Muscle layer of duodenum (tissue), 2 donors: ENCODE results near the gene SPSB2.
"Not testable (repeated sequence)": the region's sequence is repeated elsewhere in the genome, so short reads cannot be mapped to it uniquely, and the experiment has no call there.

Experiments
- H3K27ac ChIP-seq: one replicate; pipeline ENCODE4 v1.7.0; 2013; ENCODE audit warnings: mild to moderate bottlenecking, low read length
- H3K27me3 ChIP-seq: one replicate; pipeline ENCODE4 v1.7.0; 2013; ENCODE audit warnings: low read depth, mild to moderate bottlenecking, control low read depth, low read length
- H3K36me3 ChIP-seq, 2 donors: one replicate each; pipeline ENCODE4 v1.7.0; 2013; ENCODE audit warnings: low read length in 2 of 2, control low read depth in 1 of 2, mild to moderate bottlenecking in 1 of 2; ENCODE audit not compliant: insufficient read depth in 2 of 2, control insufficient read depth in 1 of 2
- H3K4me1 ChIP-seq, 2 donors: one replicate each; pipeline ENCODE4 v1.7.0; 2013; ENCODE audit warnings: low read length in 2 of 2, mild to moderate bottlenecking in 2 of 2, control low read depth in 1 of 2, moderate library complexity in 1 of 2; ENCODE audit not compliant: insufficient read depth in 2 of 2, control insufficient read depth in 1 of 2
- H3K4me3 ChIP-seq, 2 donors: one replicate each; pipeline ENCODE4 v1.7.0; 2013; ENCODE audit warnings: low read length in 2 of 2, low read depth in 1 of 2, mild to moderate bottlenecking in 1 of 2
- H3K9me3 ChIP-seq, 2 donors: one replicate each; pipeline ENCODE4 v1.7.0; 2013; ENCODE audit warnings: low read length in 2 of 2, control low read depth in 1 of 2, mild to moderate bottlenecking in 1 of 2; ENCODE audit not compliant: control insufficient read depth in 1 of 2
- donor health status: healthy.

Gene SPSB2

GRCh38 chr12:6866920-6867412 lies 6.1 kb downstream of the SPSB2 start:
- H3K27me3 ChIP-seq = no peaks in the 10 kb centered on the region
- peak overlapping the region; percentile 82 for H3K27ac ChIP-seq
- no peaks in the 10 kb centered on the region for H3K9me3 ChIP-seq
- H3K4me1 ChIP-seq = peaks cover 16 to 37% of the 10 kb centered on the region in 2 donors
- H3K4me3 ChIP-seq = peak overlapping the region; percentile 55 to 81
- H3K36me3 ChIP-seq = peaks cover 32 to 52% of the 10 kb centered on the region in 2 donors

DNA sequence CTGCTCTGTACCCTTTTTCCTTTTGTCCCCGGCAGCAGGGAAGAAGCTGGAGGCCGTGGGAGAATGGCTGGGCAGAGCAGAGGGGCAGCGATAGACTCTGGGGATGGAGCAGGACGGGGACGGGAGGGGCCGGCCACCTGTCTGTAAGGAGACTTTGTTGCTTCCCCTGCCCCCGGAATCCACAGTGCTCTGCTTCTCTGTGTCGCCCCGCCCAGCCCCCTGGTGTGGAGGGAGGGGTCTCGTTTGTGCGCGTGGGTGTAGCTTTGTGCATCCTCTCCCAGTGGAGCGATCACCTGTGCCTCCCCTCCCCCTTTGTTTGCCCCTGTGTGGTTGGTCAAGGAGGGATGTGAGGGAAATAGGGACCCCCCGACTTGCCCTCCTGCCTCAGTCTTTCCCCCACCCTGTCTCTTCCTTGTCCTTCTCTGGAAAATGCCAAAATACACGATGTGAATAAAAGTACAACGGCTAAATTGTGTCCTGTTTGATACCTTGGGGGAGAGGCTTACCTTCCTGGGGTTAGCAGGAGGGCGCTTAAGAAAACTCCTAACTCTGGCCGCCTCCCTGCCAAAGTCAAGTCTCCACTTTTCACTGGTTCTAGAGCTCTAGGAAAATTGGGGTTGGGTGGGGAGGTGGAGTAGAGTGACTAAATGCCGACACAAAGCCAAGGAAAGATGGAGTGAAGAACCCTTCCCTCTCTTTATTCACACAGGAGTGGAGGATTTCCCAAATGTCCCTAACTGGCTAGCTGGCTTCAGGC lies 6.8 kb downstream of the SPSB2 start:
- Histone ChIP-seq H3K27me3 (no peaks in the 10 kb centered on the region), H3K27ac (peak overlapping the region; percentile 82), H3K4me3 (peak overlapping the region; percentile 55 to 81), H3K4me1 (peaks cover 10 to 31% of the 10 kb centered on the region in 2 donors), H3K36me3 (peaks cover 38 to 58% of the 10 kb centered on the region in 2 donors), H3K9me3 (no peaks in the 10 kb centered on the region)

GRCh38 chr12:6865307-6865706 lies 7.8 kb downstream of the SPSB2 start:
- not testable (repeated sequence) for H3K4me3 ChIP-seq, H3K9me3 ChIP-seq, H3K27me3 ChIP-seq, H3K27ac ChIP-seq
- H3K36me3 ChIP-seq = peaks cover 42 to 59% of the 10 kb centered on the region in 2 donors
- H3K4me1 ChIP-seq = peaks cover 9 to 27% of the 10 kb centered on the region in 2 donors

DNA sequence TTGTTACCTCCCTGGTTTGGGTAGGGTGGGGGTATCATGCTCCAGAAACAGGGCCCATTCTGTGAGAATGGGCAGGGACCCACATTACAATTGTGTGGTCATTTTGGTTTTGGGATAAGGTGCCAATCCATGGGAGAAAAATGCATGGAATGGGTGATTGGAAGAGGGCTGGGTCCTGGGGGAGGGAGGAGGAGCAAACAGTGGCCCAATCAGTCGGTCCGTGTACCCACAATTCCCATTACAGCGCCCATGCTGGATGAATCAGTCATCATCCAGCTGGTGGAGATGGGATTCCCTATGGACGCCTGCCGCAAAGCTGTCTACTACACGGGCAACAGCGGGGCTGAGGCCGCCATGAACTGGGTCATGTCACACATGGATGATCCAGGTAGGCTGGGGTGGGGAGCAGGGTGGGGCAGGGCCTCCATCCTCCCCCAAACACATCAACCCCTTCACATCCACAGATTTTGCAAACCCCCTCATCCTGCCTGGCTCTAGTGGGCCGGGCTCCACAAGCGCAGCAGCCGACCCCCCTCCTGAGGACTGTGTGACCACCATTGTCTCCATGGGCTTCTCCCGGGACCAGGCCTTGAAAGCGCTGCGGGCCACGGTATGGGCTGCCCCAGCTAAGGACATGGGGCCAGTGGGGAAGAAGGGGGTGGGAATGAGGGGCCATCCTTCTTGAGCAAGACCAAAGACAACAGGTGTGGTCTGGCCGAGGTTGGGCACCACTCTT lies 9.3 kb downstream of the SPSB2 start:
- H3K27ac ChIP-seq = no peak overlapping the region
- H3K36me3 ChIP-seq = peaks cover 46 to 73% of the 10 kb centered on the region in 2 donors
- peaks cover 6 to 12% of the 10 kb centered on the region in 2 donors for H3K4me1 ChIP-seq
- H3K4me3 ChIP-seq = no peak overlapping the region
- no peaks in the 10 kb centered on the region for H3K27me3 ChIP-seq
- no peaks in the 10 kb centered on the region for H3K9me3 ChIP-seq

GRCh38 chr12:6863033-6863432 lies 10.1 kb downstream of the SPSB2 start:
- H3K27ac ChIP-seq = no peak overlapping the region
- H3K9me3 ChIP-seq = no peaks in the 10 kb centered on the region
- H3K4me3 ChIP-seq = no peak overlapping the region
- H3K27me3 ChIP-seq = no peaks in the 10 kb centered on the region
- peaks cover 53 to 80% of the 10 kb centered on the region in 2 donors for H3K36me3 ChIP-seq
- H3K4me1 ChIP-seq = peaks cover 0 to 6% of the 10 kb centered on the region in 2 donors

GRCh38 chr12:6861391-6861790 lies 11.7 kb downstream of the SPSB2 start:
- no peaks in the 10 kb centered on the region for H3K27me3 ChIP-seq
- no peaks in the 10 kb centered on the region for H3K4me1 ChIP-seq
- no peak overlapping the region for H3K27ac ChIP-seq
- peaks cover 69 to 97% of the 10 kb centered on the region in 2 donors for H3K36me3 ChIP-seq
- no peaks in the 10 kb centered on the region for H3K9me3 ChIP-seq
- H3K4me3 ChIP-seq = no peak overlapping the region

DNA sequence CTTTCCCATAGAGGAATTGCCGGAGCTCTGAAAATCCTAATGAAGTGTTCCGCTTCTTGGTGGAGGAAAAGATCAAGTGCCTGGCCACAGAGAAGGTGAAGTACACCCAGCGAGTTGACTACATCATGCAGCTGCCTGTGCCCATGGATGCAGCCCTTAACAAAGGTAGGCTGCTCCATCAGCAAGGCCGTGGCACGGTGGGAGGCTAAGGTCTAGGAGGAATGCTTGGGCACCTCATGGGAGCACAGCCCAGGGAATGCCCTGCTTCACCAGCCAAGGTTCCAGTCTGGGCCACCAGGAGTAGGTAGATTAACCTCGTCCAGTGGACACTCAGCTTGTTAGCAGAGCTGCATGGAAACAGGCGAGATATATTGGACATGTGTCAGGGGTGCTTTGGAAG lies 12.2 kb downstream of the SPSB2 start:
- Histone ChIP-seq H3K27ac (no peak overlapping the region), H3K4me1 (no peaks in the 10 kb centered on the region), H3K36me3 (peaks cover 73 to 98% of the 10 kb centered on the region in 2 donors), H3K4me3 (no peak overlapping the region), H3K9me3 (no peaks in the 10 kb centered on the region), H3K27me3 (no peaks in the 10 kb centered on the region)

DNA sequence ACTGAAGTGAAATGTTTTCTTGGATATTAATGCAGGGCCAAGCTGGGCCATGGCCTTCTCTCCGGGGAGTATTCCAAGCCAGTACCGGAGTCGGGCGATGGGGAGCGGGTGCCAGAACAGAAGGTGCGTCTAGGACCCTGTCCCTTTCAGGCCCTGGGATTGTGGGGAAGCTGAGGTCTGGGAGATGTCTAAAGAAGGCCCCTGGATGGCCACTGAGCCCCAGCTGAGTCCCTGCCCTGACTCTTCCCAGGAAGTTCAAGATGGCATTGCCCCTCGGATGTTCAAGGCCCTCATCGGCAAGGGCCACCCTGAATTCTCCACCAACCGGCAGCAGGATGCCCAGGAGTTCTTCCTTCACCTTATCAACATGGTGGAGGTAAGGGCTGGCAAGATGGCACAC lies 13.0 kb downstream of the SPSB2 start:
- no peak overlapping the region for H3K27ac ChIP-seq
- no peak overlapping the region for H3K4me3 ChIP-seq
- H3K4me1 ChIP-seq = no peaks in the 10 kb centered on the region
- no peaks in the 10 kb centered on the region for H3K27me3 ChIP-seq
- peaks cover 73 to 96% of the 10 kb centered on the region in 2 donors for H3K36me3 ChIP-seq
- no peaks in the 10 kb centered on the region for H3K9me3 ChIP-seq

DNA sequence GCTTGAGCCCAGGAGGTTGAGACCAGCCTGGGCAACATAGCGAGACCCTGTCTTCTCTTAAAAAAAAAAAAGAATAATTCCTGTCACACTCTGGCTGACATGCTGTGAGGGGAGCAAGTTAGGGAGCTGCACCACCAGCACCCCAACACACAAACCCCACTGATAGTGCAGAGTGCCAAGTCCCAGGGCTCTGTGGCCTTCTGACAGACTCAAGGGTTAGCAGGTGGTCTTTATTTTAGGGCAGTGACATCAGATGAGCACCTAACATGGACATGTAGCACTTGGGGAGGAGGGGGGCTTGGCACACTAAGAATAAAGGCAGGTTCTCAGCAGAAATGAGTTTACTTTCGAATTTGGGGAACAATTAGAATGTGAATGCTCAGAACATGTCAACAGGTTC lies 14.3 kb downstream of the SPSB2 start:
- Histone ChIP-seq H3K27ac (no peak overlapping the region), H3K4me1 (peaks cover 0 to 4% of the 10 kb centered on the region in 2 donors), H3K36me3 (peaks cover 73 to 84% of the 10 kb centered on the region in 2 donors), H3K27me3 (no peaks in the 10 kb centered on the region), H3K4me3 (no peak overlapping the region), H3K9me3 (no peaks in the 10 kb centered on the region)

GRCh38 chr12:6855322-6855721 lies 17.8 kb downstream of the SPSB2 start:
- Histone ChIP-seq H3K36me3 (peaks cover 40 to 56% of the 10 kb centered on the region in 2 donors), H3K4me3 (no peak overlapping the region), H3K9me3 (no peaks in the 10 kb centered on the region), H3K27me3 (no peaks in the 10 kb centered on the region), H3K27ac (no peak overlapping the region), H3K4me1 (peaks cover 14 to 22% of the 10 kb centered on the region in 2 donors)

GRCh38 chr12:6854036-6854435 lies 19.1 kb downstream of the SPSB2 start:
- Histone ChIP-seq H3K27ac (peak overlapping the region; percentile 37), H3K9me3 (no peaks in the 10 kb centered on the region), H3K4me3 (no peak overlapping the region), H3K27me3 (no peaks in the 10 kb centered on the region), H3K4me1 (peaks cover 14 to 22% of the 10 kb centered on the region in 2 donors), H3K36me3 (peaks cover 34 to 50% of the 10 kb centered on the region in 2 donors)
